Measurements from ENCODE around the gene ATXN7L1. TPM values are rescaled to one million over a fixed set of nuclear protein-coding genes. Genes with fewer than 3 reads are reported as not detected.

ATXN7L1 gene, protein sequence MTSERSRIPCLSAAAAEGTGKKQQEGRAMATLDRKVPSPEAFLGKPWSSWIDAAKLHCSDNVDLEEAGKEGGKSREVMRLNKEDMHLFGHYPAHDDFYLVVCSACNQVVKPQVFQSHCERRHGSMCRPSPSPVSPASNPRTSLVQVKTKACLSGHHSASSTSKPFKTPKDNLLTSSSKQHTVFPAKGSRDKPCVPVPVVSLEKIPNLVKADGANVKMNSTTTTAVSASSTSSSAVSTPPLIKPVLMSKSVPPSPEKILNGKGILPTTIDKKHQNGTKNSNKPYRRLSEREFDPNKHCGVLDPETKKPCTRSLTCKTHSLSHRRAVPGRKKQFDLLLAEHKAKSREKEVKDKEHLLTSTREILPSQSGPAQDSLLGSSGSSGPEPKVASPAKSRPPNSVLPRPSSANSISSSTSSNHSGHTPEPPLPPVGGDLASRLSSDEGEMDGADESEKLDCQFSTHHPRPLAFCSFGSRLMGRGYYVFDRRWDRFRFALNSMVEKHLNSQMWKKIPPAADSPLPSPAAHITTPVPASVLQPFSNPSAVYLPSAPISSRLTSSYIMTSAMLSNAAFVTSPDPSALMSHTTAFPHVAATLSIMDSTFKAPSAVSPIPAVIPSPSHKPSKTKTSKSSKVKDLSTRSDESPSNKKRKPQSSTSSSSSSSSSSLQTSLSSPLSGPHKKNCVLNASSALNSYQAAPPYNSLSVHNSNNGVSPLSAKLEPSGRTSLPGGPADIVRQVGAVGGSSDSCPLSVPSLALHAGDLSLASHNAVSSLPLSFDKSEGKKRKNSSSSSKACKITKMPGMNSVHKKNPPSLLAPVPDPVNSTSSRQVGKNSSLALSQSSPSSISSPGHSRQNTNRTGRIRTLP
- polyA plus RNA-seq (2012; rRNA removed): 6.0 and 6.2 TPM in 2 replicates
- 6.9 and 9.9 TPM in 2 replicates for polyA plus RNA-seq (2012; cell fraction: cytosol; rRNA removed)
- polyA plus RNA-seq (2012; cell fraction: nucleus; rRNA removed): 7.5 and 8.7 TPM in 2 replicates

DNA sequence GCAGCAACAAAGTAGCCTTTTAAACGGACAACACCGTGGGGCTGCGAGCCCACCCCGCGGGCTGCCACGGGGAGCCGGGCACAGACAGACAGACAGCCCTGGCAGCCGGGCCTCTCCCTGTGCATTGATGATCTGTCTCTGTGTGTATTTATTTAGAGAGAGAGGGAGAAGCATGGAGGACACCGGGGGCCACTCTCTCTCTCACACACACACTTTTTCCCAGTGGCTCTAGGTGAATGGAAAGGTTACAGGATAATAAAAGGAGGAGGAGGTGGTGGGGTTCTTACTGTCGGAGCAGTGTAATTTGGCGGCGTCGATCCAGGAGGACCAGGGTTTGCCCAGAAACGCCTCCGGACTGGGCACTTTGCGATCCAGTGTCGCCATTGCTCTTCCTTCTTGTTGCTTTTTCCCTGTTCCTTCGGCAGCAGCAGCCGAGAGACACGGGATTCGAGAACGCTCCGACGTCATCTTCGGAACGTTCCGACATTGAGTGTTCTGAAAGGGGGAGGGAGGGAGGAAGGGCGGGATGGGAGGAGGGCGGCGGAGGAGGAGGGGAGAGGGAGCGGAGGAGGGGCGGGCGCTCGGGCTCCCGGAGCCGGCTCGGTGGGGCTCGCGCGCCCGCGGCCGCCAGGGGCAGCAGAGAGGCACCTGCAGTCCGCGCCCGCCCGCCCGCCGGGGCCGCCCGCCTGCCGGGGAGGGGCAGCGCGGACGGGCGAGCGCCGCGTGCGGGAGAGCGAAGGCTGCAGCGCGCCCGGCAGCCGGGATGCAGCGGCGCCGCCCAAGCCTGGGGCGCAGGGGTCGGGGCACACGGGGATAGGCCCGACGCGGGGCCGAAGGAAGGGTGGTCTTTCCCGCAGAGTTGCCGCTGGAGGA, at the start of gene ATXN7L1:
ATXN7L1 (minus strand) TSS at position 509 of the 873 bp plus-strand sequence; CDS start at position 468, 41 bp downstream.
- POLR2A ChIA-PET: interaction anchor here (1.3 kb wide), 1 partner anchor 160 kb away, joined by 3 read pairs; no protein-coding TSS in a partner anchor
- Histone ChIP-seq H3K9me3 (no peaks in the 10 kb centered on the region), H2AFZ (ENCODE audit: low read depth) (peak within 1 kb of the TSS; percentile 95), H3K9me2 (no peaks in the 10 kb centered on the region), H3K27me3 (ENCODE audit: insufficient read depth) (no peaks in the 10 kb centered on the region), H3F3A (replicated peaks; ENCODE audit: insufficient read depth) (peaks cover 6% of the 10 kb centered on the region), H3K36me3 (replicated peaks in 1 of 2; ENCODE audit: control insufficient read depth in 1 of 2, insufficient read depth in 2 of 2, low read length in 1 of 2) (peaks cover 5% of the 10 kb centered on the region in 2 experiments), H3K4me2 (peak within 1 kb of the TSS; percentile 91), H3K27ac (ENCODE audit: low read depth in 2 of 2, low read length in 1 of 2) (peak within 1 kb of the TSS; percentile 84 to 96), H3K9ac (peak within 1 kb of the TSS; percentile 97), H3K4me1 (ENCODE audit: control insufficient read depth in 1 of 2, insufficient read depth in 2 of 2, low read depth in 1 of 2, low read length in 1 of 2) (peaks cover 0 to 45% of the 10 kb centered on the region in 2 experiments; a peak in 3 of 4 replicates), H3K4me3 (ENCODE audit: low read depth in 2 of 2, low read length in 1 of 2) (peak within 1 kb of the TSS; percentile 86 to 90), H4K20me1 (ENCODE audit: insufficient read depth) (0 out of 2 replicates have a peak, but pooled peaks cover 2% of the 10 kb centered on the region), H3K79me2 (ENCODE audit: insufficient read depth) (peaks cover 21% of the 10 kb centered on the region; the same call in 1 of the 2 replicates)
- CTCF ChIA-PET: interaction anchor here (0.6 to 5.6 kb wide), 55 partner anchors 8 to 667 kb away, joined by 3 to 79 read pairs (median 4); no protein-coding TSS in a partner anchor
- WGBS (ENCODE audit: low lambda C conversion rate): 1% methylated on average over 45 of the region's 77 CpGs
- peak; percentile 98 for DNase-seq
- TF ChIP-seq, protein P1, sequence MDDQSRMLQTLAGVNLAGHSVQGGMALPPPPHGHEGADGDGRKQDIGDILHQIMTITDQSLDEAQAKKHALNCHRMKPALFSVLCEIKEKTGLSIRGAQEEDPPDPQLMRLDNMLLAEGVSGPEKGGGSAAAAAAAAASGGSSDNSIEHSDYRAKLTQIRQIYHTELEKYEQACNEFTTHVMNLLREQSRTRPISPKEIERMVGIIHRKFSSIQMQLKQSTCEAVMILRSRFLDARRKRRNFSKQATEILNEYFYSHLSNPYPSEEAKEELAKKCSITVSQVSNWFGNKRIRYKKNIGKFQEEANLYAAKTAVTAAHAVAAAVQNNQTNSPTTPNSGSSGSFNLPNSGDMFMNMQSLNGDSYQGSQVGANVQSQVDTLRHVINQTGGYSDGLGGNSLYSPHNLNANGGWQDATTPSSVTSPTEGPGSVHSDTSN (IDR thresholded peaks at IDR 0.05): 0 out of 2 replicates have a peak, but pooled peaks have one; percentile 39
- peak; percentile 92 for TF ChIP-seq YY1 (IDR thresholded peaks at IDR 0.05; ENCODE audit: low read depth)
- TF ChIP-seq TEAD4 (IDR thresholded peaks at IDR 0.05; ENCODE audit: borderline replicate concordance, insufficient read depth): no peak
- TF ChIP-seq EP300 (IDR thresholded peaks at IDR 0.05; ENCODE audit: borderline replicate concordance in 1 of 2, low read depth in 1 of 2, low read length in 1 of 2): peak in 1 of 2 experiments; percentile 4; a peak in 2 of 4 replicates
- no peak for TF ChIP-seq FOXM1 (IDR thresholded peaks at IDR 0.05; ENCODE audit: low read depth)
- TF ChIP-seq TAF1 (IDR thresholded peaks at IDR 0.05; ENCODE audit: borderline replicate concordance, low read depth, low read length): peak; percentile 89
- no peak for TF ChIP-seq JUND (IDR thresholded peaks at IDR 0.05)
- TF ChIP-seq, protein P2, sequence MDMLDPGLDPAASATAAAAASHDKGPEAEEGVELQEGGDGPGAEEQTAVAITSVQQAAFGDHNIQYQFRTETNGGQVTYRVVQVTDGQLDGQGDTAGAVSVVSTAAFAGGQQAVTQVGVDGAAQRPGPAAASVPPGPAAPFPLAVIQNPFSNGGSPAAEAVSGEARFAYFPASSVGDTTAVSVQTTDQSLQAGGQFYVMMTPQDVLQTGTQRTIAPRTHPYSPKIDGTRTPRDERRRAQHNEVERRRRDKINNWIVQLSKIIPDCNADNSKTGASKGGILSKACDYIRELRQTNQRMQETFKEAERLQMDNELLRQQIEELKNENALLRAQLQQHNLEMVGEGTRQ (IDR thresholded peaks at IDR 0.05; ENCODE audit: borderline replicate concordance, low read depth, low read length): no peak
- TF ChIP-seq EZH2phosphoT487 (IDR thresholded peaks at IDR 0.05; ENCODE audit: borderline replicate concordance, low read depth): no peak
- peak; percentile 36; the same call in 1 of the 2 replicates for TF ChIP-seq SMC3 (IDR thresholded peaks at IDR 0.05; ENCODE audit: low read depth, low read length)
- peak; percentile 11; the same call in 1 of the 2 replicates for TF ChIP-seq MXI1 (IDR thresholded peaks at IDR 0.05; ENCODE audit: low read depth, low read length)
- TF ChIP-seq GABPA (IDR thresholded peaks at IDR 0.05; ENCODE audit: low read depth): 0 out of 2 replicates have a peak, but pooled peaks have one; percentile 13
- TF ChIP-seq, protein P3, sequence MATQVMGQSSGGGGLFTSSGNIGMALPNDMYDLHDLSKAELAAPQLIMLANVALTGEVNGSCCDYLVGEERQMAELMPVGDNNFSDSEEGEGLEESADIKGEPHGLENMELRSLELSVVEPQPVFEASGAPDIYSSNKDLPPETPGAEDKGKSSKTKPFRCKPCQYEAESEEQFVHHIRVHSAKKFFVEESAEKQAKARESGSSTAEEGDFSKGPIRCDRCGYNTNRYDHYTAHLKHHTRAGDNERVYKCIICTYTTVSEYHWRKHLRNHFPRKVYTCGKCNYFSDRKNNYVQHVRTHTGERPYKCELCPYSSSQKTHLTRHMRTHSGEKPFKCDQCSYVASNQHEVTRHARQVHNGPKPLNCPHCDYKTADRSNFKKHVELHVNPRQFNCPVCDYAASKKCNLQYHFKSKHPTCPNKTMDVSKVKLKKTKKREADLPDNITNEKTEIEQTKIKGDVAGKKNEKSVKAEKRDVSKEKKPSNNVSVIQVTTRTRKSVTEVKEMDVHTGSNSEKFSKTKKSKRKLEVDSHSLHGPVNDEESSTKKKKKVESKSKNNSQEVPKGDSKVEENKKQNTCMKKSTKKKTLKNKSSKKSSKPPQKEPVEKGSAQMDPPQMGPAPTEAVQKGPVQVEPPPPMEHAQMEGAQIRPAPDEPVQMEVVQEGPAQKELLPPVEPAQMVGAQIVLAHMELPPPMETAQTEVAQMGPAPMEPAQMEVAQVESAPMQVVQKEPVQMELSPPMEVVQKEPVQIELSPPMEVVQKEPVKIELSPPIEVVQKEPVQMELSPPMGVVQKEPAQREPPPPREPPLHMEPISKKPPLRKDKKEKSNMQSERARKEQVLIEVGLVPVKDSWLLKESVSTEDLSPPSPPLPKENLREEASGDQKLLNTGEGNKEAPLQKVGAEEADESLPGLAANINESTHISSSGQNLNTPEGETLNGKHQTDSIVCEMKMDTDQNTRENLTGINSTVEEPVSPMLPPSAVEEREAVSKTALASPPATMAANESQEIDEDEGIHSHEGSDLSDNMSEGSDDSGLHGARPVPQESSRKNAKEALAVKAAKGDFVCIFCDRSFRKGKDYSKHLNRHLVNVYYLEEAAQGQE (IDR thresholded peaks at IDR 0.05; ENCODE audit: low read depth, low read length): peak; percentile 7; the same call in 1 of the 2 replicates
- TF ChIP-seq RFX5 (IDR thresholded peaks at IDR 0.05; ENCODE audit: low read length): peak; percentile 20; the same call in 1 of the 2 replicates
- TF ChIP-seq, protein P4, sequence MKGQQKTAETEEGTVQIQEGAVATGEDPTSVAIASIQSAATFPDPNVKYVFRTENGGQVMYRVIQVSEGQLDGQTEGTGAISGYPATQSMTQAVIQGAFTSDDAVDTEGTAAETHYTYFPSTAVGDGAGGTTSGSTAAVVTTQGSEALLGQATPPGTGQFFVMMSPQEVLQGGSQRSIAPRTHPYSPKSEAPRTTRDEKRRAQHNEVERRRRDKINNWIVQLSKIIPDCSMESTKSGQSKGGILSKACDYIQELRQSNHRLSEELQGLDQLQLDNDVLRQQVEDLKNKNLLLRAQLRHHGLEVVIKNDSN (IDR thresholded peaks at IDR 0.05; ENCODE audit: borderline replicate concordance, low read depth): 0 out of 2 replicates have a peak, but pooled peaks have one; percentile 11
- TF ChIP-seq, protein P5, sequence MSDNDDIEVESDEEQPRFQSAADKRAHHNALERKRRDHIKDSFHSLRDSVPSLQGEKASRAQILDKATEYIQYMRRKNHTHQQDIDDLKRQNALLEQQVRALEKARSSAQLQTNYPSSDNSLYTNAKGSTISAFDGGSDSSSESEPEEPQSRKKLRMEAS (IDR thresholded peaks at IDR 0.05; ENCODE audit: low read depth): peak; percentile 60
- TF ChIP-seq NRF1 (IDR thresholded peaks at IDR 0.05; ENCODE audit: low read depth, low read length): no peak
- TF ChIP-seq CHD2 (IDR thresholded peaks at IDR 0.05; ENCODE audit: low read length, partially characterized antibody): peak; percentile 84
- no peak for TF ChIP-seq GATA2 (CRISPR knock-in tag; IDR thresholded peaks at IDR 0.05)
- TF ChIP-seq RAD21 (IDR thresholded peaks at IDR 0.05; ENCODE audit: low read length): peak; percentile 36
- TF ChIP-seq POLR2AphosphoS5 (IDR thresholded peaks at IDR 0.05; ENCODE audit: low read depth, low read length): peak; percentile 96

Data from SK-N-SH (cell line).